SK-N-SH (cell line): ENCODE data around the gene OR2C1. TPM values are rescaled to one million over a fixed set of nuclear protein-coding genes. Genes with fewer than 3 reads are reported as not detected.

ENCODE experiments used
- CTCF ChIA-PET: fragments of 300-600, 350-600 bp; formaldehyde crosslinking; extraction: SDS; loops from one replicate; lab custom pipeline; 2021; lab: Yijun Ruan, JAX
- POLR2A ChIA-PET: fragments of 350-600 bp; sonication (Branson Sonifier 250); formaldehyde crosslinking; extraction: SDS; loops from one replicate; lab custom pipeline; 2020; ENCODE audit warnings: antibody characterized with exemption, inconsistent platforms; lab: Yijun Ruan, JAX
- DNase-seq: peaks from one replicate; pipeline ENCODE4 v3.0.0; 2012
- H2AFZ ChIP-seq: fragments of 200-600 bp; sonication (generic); 2 replicates; pipeline ENCODE4 v1.8.1; 2016; ENCODE audit warnings: antibody characterized with exemption, mild to moderate bottlenecking, low read depth
- H3F3A ChIP-seq: fragments of 200-600 bp; sonication (generic); replicated peaks from 2 replicates; pipeline ENCODE3; 2016; ENCODE audit warnings: antibody characterized with exemption, mild to moderate bottlenecking; ENCODE audit not compliant: insufficient read depth
- H3K27ac ChIP-seq, 2 experiments: fragments of 200-500 bp in 1 of 2; fragments of 200-600 bp in 1 of 2; sonication (Bioruptor generic) in 1 of 2; sonication (generic), shearing (Covaris generic) in 1 of 2; 2 replicates each; pipeline versions ENCODE4 v1.5.1 to v1.6.1; 2014 to 2016; ENCODE audit warnings: low read depth in 2 of 2, inconsistent platforms in 1 of 2, low read length in 1 of 2, mild to moderate bottlenecking in 1 of 2, mixed read lengths in 1 of 2
- H3K27me3 ChIP-seq: fragments of 200-600 bp; sonication (generic), shearing (Covaris generic); 2 replicates; pipeline ENCODE4 v1.6.1; 2016; ENCODE audit warnings: mixed run types; ENCODE audit not compliant: insufficient read depth
- H3K36me3 ChIP-seq, 2 experiments: fragments of 200-500 bp in 1 of 2; fragments of 200-600 bp in 1 of 2; sonication (Bioruptor generic) in 1 of 2; sonication (generic) in 1 of 2; replicated peaks in 1 of 2; 2 replicates each; pipeline versions ENCODE3 to v1.5.1; 2014 to 2016; ENCODE audit warnings: low read length in 1 of 2, mild to moderate bottlenecking in 1 of 2; ENCODE audit not compliant: insufficient read depth in 2 of 2, control insufficient read depth in 1 of 2
- H3K4me1 ChIP-seq, 2 experiments: fragments of 200-500 bp in 1 of 2; fragments of 200-600 bp in 1 of 2; sonication (Bioruptor generic) in 1 of 2; sonication (generic), shearing (Covaris generic) in 1 of 2; 2 replicates each; pipeline versions ENCODE4 v1.5.1 to v1.6.1; 2014 to 2016; ENCODE audit warnings: low read depth in 1 of 2, low read length in 1 of 2, mixed run types in 1 of 2; ENCODE audit not compliant: insufficient read depth in 2 of 2, control insufficient read depth in 1 of 2
- H3K4me2 ChIP-seq: fragments of 200-600 bp; sonication (generic), shearing (Covaris generic); 2 replicates; pipeline ENCODE4 v1.6.1; 2017; ENCODE audit warnings: mixed run types
- H3K4me3 ChIP-seq, 2 experiments: fragments of 200-500 bp in 1 of 2; fragments of 200-600 bp in 1 of 2; sonication (Bioruptor generic) in 1 of 2; sonication (generic), shearing (Covaris generic) in 1 of 2; 2 replicates each; pipeline versions ENCODE4 v1.5.1 to v1.8.1; 2014 to 2016; ENCODE audit warnings: low read depth in 2 of 2, inconsistent platforms in 1 of 2, low read length in 1 of 2, mild to moderate bottlenecking in 1 of 2, mixed read lengths in 1 of 2, moderate library complexity in 1 of 2
- H3K79me2 ChIP-seq: fragments of 200-600 bp; sonication (generic); 2 replicates; pipeline ENCODE4 v1.8.1; 2017; ENCODE audit warnings: mild to moderate bottlenecking; ENCODE audit not compliant: insufficient read depth
- H3K9ac ChIP-seq: fragments of 200-600 bp; sonication (generic); 2 replicates; pipeline ENCODE4 v1.6.1; 2017; ENCODE audit warnings: mixed run types
- H3K9me2 ChIP-seq: fragments of 200-600 bp; sonication (generic); 2 replicates; pipeline ENCODE4 v1.6.1; 2017; ENCODE audit warnings: mixed run types
- H3K9me3 ChIP-seq: fragments of 200-600 bp; sonication (generic); 2 replicates; pipeline ENCODE4 v1.6.1; 2017; ENCODE audit warnings: mixed run types, mild to moderate bottlenecking, moderate library complexity
- H4K20me1 ChIP-seq: fragments of 200-600 bp; sonication (generic); 2 replicates; pipeline ENCODE4 v1.6.1; 2017; ENCODE audit warnings: mild to moderate bottlenecking, mixed run types; ENCODE audit not compliant: insufficient read depth
- EZH2phosphoT487 ChIP-seq: fragments of 200-600 bp; sonication (generic); IDR thresholded peaks from 2 replicates; pipeline ENCODE4 v1.6.1; 2017; ENCODE audit warnings: low read depth, mixed run types, mild to moderate bottlenecking, antibody characterized with exemption, moderate library complexity, borderline replicate concordance
- NFIC ChIP-seq: IDR thresholded peaks from 2 replicates; pipeline ENCODE4 v1.4.0; 2012; ENCODE audit warnings: borderline replicate concordance
- NRF1 ChIP-seq: IDR thresholded peaks from 2 replicates; pipeline ENCODE4 v1.6.1; 2012; ENCODE audit warnings: low read depth, mild to moderate bottlenecking, low read length
- RCOR1 ChIP-seq: fragments of 150-350 bp; IDR thresholded peaks from 2 replicates; pipeline ENCODE4 v1.6.1; 2017; ENCODE audit warnings: antibody characterized with exemption, low read length
- WGBS: methylation state at CpG from one replicate; pipeline ENCODE4 v1.1.6; 2017; ENCODE audit warnings: low lambda C conversion rate; 5-methylcytosine and 5-hydroxymethylcytosine counted together
- polyA plus RNA-seq, 3 experiments: library from polyadenylated mRNA; depleted of rRNA; stranded (reverse); fragments of >200 nt; gene quantifications; 2 replicates each; pipeline ENCODE4 v1.2.3, GENCODE V29; 2012
- TF ChIP-seq, protein P1 (sequence below): IDR thresholded peaks from 2 replicates; pipeline ENCODE4; 2012

The OR2C1 gene
- polyA plus RNA-seq, 1 of the 3 experiments (the other 2 are of a cell fraction), result not detected

DNA sequence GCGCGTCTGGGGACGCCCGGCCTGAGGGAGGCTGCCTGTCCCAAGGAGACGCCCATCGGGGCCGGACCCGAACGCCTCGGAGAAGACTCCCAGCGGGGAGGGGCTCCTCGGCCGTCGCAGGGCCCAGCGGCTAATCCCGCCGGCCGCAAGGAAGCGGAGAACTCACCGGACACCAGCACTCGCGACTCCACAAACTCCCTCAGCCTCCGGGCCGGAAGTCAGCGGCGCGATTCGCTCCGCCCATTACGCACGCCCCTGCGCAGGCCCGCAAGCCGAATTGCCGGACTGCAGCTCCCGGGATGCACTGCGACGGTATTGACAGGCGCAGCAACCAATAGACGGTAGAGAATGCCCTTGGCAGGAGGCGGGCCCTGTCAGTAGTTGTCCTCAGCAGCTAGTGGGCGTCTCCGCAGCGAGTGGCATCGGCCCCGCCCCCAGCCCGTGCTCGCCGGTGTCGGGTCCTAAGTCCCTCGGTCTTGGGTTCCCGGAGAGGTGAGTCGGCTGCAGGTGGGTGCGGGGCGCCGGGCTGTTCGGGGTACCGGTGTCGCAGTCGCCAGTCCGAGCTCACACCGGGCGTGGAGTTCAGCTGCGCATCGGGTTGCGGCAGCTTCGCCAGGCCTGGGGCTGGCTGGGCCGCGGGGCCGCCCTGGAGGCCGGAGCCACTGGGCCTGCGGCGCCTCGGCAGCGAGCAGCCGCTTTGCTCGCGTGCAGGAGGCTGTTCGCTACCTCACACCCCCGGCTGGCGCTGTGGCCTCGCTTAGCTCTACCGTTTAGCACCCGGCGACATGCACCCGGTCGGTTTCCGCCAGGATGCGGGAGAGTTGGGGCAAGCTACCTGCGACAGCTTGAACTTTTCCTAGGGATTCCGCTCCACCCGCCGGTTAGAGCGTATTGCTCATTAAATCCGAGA, 45.3 kb downstream of the OR2C1 start, which contains the start of the genes ZNF174 and ZSCAN32 (continued):
- TF ChIP-seq, protein P1, sequence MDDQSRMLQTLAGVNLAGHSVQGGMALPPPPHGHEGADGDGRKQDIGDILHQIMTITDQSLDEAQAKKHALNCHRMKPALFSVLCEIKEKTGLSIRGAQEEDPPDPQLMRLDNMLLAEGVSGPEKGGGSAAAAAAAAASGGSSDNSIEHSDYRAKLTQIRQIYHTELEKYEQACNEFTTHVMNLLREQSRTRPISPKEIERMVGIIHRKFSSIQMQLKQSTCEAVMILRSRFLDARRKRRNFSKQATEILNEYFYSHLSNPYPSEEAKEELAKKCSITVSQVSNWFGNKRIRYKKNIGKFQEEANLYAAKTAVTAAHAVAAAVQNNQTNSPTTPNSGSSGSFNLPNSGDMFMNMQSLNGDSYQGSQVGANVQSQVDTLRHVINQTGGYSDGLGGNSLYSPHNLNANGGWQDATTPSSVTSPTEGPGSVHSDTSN, result peak; percentile 100
- TF ChIP-seq RCOR1, result no peak
- TF ChIP-seq NRF1, result peak; percentile 94
- TF ChIP-seq, all 33 proteins: peak for 13

DNA sequence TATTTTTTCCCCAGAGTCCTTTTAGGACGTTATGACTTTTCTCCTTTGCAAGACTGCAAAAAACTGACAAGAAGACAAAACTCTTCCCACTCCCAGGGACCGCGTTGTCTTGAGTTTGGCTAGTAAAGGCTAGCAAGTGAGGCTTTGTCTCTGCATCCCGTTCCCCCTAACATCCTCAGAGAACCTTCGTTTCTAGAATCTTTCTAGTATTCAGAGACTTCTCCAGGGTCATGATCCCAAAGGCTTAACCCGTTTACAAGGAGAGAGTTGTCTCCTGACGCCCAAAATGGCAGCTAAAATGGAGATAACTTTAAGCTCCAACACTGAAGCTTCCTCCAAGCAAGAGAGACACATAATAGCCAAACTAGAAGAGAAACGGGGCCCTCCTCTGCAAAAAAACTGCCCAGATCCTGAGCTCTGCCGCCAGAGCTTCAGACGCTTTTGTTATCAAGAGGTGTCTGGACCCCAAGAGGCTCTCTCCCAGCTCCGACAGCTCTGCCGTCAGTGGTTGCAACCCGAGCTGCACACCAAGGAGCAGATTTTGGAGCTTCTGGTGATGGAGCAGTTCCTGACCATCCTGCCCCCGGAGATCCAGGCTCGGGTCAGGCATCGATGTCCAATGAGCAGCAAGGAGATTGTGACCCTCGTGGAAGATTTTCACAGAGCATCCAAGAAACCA, 46.2 kb downstream of the OR2C1 start:
- Histone ChIP-seq H4K20me1 (no peaks in the 10 kb centered on the region), H3K79me2 (peaks cover 59% of the 10 kb centered on the region), H3K4me3 (peak overlapping the region; percentile 92 to 94), H3K4me2 (peak overlapping the region; percentile 79), H2AFZ (peak overlapping the region; percentile 47), H3K9ac (peak overlapping the region; percentile 81), H3K27me3 (no peaks in the 10 kb centered on the region), H3K4me1 (peaks cover 0 to 4% of the 10 kb centered on the region in 2 experiments; a peak in 2 of 4 replicates), H3K9me3 (peaks cover 14% of the 10 kb centered on the region; the same call in 1 of the 2 replicates), H3K9me2 (no peaks in the 10 kb centered on the region), H3K27ac (peak overlapping the region; percentile 47 to 84), H3K36me3 (peaks cover 38 to 65% of the 10 kb centered on the region in 2 experiments), H3F3A (peaks cover 11% of the 10 kb centered on the region)
- POLR2A ChIA-PET, result interaction anchor here (0.6 kb wide), 2 partner anchors 566 to 1466 kb away, joined by 3 to 4 read pairs; no protein-coding TSS in a partner anchor
- CTCF ChIA-PET, result interaction anchor here (0.8 to 1.0 kb wide), 2 partner anchors 55 to 105 kb away, joined by 3 read pairs; no protein-coding TSS in a partner anchor
- DNase-seq, result peak; percentile 55
- no peak for TF ChIP-seq NFIC
- TF ChIP-seq EZH2phosphoT487, result no peak
- 15% methylated on average over 16 of the region's 17 CpGs for WGBS

Other genes with a start within 250 kb of the OR2C1 start
- 7.6 and 9.7 TPM in 2 replicates for gene ZNF205, start 243.3 kb upstream of the OR2C1 start, polyA plus RNA-seq (2012; rRNA removed)
- gene ZNF213, start 220.9 kb upstream of the OR2C1 start, polyA plus RNA-seq (2012; rRNA removed), result 0.83 and 1.1 TPM in 2 replicates
- gene OR1F1, start 167.7 kb upstream of the OR2C1 start, polyA plus RNA-seq (2012; rRNA removed), result 0.54 and 0.71 TPM in 2 replicates
- gene ZNF200, start 120.7 kb upstream of the OR2C1 start, polyA plus RNA-seq (2012; rRNA removed), result 2.8 and 3.5 TPM in 2 replicates
- 0.02 TPM in 1 of 2 replicates, not detected in the other for gene MEFV, start 99.3 kb upstream of the OR2C1 start, polyA plus RNA-seq (2012; rRNA removed)
- 13.7 and 16.4 TPM in 2 replicates for gene ZNF263, start 72.4 kb upstream of the OR2C1 start, polyA plus RNA-seq (2012; rRNA removed)
- 1.2 and 2.3 TPM in 2 replicates for gene TIGD7, start 50.5 kb upstream of the OR2C1 start, polyA plus RNA-seq (2012; rRNA removed)
- 7.2 and 10.5 TPM in 2 replicates for gene ZNF75A, start 50.4 kb upstream of the OR2C1 start, polyA plus RNA-seq (2012; rRNA removed)
- gene ZSCAN32, start 45.1 kb downstream of the OR2C1 start, polyA plus RNA-seq (2012; rRNA removed), result 10.8 and 17.7 TPM in 2 replicates
- gene ZNF174, start 45.3 kb downstream of the OR2C1 start, polyA plus RNA-seq (2012; rRNA removed), result 10.5 and 12.9 TPM in 2 replicates
- gene ZNF597, start 87.6 kb downstream of the OR2C1 start, polyA plus RNA-seq (2012; rRNA removed), result 1.1 and 1.3 TPM in 2 replicates
- 17.2 and 21.5 TPM in 2 replicates for gene NAA60, start 87.8 kb downstream of the OR2C1 start, polyA plus RNA-seq (2012; rRNA removed)
- gene C16orf90, start 139.6 kb downstream of the OR2C1 start, polyA plus RNA-seq (2012; rRNA removed), result not detected in 2 replicates
- 18.0 and 19.5 TPM in 2 replicates for gene CLUAP1, start 145.1 kb downstream of the OR2C1 start, polyA plus RNA-seq (2012; rRNA removed)
- not detected in 2 replicates for gene NLRC3, start 221.5 kb downstream of the OR2C1 start, polyA plus RNA-seq (2012; rRNA removed)